Non-pigmented ciliary epithelial cell (primary cell): ENCODE results near the gene PARP11.
A peak's percentile ranks its signal among the peaks of the same experiment; 100 is the strongest.
"Not testable (repeated sequence)": the region's sequence is repeated elsewhere in the genome, so short reads cannot be mapped to it uniquely, and the experiment has no call there.

Source experiments
- DNase-seq: peaks from one replicate; pipeline ENCODE4 v3.0.0-alpha.2; 2010; ENCODE audit warnings: low read depth

Gene PARP11

DNA sequence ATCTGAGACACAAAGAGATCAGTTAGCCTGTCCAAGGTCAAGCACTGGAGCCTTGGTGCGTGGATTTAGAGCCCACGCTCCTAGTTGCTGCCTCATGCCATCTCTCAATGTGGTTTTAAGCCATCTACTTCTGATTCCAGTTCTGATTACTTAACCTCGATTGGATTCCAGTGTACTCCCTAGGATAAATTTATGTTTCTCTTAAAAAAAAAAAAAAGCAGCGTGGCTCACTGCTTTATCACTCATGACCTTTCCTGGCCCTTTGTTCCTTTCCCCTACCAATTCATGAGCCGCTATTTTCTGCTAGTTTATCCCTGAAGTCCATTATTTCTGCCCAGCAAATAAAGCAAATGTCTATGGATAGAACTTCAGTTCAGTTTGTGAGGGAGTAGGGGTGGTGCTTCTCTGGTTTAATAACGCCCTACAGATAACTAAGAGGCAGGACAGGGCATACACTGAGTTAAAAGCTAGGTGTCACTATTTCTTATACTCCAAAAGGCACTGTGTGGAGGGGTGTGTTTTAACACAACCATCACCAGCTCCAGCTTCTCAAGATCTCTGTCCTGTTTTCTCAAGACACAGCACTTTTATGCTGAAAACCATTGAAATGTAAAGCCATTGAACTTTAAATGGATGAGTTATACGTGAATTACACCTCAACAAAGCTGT lies 9.8 kb upstream of the PARP11 start:
- peak; percentile 2 for DNase-seq

DNA sequence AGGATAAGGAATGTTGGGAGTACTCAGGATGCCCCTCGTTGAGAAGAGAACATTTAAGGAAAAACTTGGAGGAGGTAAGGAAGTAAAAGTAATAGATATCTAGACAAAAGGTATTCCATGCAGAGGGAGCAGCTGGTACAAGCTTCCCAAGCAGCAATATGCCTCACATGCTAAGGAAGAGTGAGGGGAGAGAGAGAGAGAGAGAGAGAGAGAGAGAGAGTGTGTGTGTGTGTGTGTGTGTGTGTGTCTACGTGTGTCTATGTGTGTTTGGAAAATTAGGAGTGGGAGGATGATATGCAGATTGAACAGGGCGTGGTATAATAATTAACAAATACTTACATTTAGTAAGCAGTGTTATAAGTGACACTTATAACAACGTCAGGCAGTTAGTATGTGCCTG lies 9.2 kb upstream of the PARP11 start:
- DNase-seq, result no peak

DNA sequence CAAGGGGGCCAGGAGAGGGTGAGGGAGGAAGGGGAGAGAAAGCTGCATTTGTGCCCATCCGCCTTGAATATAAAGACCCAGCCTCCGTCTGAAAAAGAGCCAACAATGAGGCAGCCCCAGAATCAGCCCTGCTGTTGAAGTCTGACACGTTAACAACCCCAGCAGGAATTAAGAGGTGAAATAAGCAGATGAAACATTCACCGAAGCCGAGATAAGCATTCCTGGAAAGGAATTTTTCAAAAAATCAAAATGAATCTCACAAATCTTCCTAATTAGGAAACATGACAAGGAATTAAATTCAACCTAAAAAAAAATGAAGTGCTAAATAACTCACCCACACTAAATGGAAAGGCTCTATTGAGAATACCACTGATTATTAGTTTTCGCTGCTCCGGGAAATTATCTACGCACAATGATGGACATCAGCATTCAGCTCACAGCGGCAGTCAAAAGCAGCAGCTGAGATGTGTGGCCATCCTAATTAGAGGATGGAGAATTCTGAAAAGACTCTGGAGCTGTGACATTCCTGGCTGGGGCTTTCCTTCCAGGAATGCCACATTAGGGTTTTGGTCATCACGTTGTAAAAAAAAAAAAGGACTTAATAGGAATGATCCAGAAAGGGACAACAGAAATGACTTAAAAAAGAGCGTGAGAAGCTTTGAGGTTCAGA lies 8.2 kb upstream of the PARP11 start:
- no peak for DNase-seq

DNA sequence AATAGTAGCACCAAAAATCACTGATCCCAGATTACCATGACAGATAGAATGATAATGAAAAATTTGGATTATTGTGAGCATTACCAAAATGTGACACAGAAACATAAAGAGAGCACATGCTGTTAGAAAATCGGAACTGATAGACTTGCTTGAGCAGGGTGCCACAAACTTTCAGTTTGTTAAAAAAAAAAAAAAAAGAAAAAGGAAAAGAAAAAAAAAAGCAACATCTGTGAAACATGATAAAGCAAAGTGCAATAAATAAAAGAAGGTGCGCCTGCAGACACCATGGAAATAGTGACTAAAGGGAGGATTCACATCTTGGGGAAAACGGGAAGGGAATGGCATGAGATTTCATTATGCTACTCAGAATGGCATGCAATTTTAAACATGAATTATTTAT lies 6.6 kb upstream of the PARP11 start:
- no peak for DNase-seq

DNA sequence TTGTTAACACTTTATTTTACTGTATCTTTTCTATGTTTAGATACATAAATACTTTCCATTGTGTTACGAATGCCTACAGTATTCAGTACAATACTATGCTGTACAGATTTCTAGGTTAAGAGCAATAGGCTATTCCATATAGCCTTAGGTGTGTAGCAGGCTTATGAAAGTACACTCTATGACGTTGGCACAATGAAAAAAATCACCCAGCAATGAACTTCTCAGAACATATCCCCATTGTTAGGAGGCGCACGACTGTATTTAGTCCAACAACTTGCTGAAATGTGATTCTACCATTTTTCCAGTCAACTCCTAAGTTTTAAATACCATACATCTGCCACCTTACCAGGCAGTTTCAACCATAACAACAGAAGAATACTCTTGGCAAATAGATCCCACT lies 1.8 kb downstream of the PARP11 start:
- DNase-seq, result no peak

DNA sequence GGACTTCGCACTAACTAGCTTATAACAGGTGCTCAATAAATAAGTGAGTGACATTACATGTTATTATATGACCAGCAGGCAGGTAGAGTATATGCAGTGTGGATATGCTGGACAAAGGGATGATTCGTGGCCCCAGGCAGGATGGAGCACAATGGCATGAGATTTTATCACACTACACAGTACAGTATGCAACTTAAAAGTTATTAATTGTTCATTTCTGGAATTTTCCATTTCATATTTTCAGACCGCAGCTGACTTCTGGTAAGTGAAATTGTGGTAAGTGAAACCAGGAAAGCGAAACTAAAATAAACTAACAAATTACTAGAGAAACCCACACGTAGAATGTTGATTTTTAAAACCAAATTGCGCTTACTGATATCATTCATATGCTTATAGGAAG lies 3.3 kb downstream of the PARP11 start:
- no peak for DNase-seq

DNA sequence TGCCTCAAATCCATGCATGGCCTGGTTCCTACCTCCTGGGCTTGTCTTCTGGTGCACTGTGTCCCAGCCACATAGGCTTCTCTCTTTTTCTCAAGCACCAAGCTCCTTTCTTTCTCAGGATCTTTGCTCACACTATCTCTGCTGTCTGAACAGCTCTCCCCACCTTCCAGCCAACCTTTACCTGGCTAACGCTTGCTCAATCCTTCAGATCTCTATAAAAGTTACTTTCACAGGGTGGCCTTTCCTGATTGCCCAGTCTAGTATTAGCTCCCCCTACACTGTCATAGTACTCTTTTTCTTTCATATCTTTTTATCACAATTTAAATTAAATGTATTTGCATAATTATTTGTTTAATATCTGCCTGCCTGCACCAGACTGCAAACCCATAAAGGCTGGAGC lies 3.8 kb downstream of the PARP11 start:
- DNase-seq, result no peak

DNA sequence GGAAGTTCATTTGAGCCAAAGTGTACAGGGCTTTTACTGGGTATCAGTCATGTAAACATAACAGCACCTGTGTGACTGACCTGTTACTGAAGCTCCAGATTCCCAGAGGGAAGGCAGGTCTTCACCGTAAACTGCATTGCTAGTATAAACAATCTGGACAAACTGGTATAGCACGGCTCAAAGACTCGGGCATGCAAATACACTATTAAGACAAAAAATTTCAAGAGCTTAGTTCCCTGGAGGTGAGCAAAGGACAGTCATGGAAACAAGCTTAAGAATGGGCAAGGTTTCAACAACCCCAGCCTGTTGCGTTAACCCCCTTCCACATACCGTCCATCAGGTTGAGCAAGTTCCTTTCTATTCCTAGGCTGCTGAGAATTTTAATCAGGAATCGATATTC lies 9.4 kb downstream of the PARP11 start:
- no peak for DNase-seq

DNA sequence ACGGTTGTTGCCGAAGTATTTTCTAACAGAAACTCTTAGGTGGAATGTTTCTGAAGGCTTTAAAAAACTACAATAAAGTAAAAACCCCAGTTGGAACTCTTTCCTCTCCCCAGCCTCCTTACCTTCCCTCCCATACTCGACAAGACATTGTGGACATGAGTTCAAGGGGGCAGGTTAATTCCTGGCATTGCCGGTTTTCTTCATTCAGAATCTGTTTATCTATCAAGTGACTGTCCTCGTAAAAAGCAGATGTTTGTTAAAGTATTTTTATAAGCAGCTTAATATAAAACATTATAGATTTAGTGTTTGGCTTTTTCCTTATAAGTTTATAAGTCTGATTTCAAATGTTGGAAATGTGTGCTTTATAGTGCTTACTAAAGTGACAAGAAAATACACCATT lies 30.7 kb downstream of the PARP11 start:
- DNase-seq, result no peak

DNA sequence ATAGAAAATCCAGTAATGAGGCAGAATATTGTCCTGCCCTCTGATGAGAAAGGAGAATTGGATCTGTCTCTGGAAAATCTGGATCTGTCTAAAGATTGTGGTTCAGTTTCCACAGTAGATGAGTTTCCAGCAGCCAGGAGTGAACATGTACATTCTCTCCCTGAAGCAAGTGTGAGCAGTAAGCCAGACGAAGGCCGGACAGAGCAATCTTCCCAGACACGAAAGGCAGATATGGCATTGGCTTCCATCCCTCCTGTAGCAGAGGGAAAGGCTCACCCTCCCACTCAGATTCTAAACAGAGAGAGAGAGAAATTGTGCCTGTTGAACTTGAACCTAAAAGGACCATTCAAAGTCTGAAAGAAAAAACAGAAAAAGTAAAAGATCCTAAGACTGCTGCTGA lies 31.4 kb downstream of the PARP11 start:
- no peak for DNase-seq

DNA sequence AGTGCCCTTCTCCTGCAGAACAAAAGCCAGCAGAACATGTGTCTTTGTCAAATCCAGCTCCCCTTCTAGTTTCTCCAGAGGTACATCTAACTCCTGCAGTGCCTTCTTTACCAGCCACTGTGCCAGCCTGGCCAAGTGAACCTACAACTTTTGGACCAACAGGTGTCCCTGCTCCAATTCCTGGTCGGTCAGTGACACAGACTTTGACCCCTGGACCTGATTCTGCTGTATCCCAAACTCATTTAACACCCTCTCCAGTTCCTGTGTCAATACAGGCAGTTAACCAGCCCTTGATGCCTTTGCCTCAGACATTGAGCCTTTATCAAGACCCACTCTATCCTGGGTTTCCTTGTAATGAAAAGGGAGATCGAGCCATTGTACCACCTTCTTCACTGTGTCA lies 32.4 kb downstream of the PARP11 start:
- not testable (repeated sequence) for DNase-seq

DNA sequence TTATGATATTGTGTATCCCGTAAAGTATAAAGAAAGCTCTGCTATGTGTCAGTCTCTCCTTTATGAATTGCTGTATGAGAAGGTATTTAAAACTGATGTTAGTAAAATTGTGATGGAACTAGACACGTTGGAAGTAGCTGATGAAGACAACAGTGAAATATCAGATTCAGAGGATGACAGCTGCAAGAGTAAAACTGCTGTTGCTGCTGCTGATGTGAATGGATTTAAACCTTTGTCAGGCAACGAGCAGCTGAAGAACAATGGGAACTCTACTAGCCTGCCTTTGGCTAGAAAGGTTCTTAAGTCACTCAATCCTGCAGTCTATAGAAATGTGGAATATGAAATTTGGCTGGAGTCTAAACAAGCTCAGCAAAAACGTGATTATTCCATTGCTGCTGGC lies 33.5 kb downstream of the PARP11 start:
- not testable (repeated sequence) for DNase-seq

DNA sequence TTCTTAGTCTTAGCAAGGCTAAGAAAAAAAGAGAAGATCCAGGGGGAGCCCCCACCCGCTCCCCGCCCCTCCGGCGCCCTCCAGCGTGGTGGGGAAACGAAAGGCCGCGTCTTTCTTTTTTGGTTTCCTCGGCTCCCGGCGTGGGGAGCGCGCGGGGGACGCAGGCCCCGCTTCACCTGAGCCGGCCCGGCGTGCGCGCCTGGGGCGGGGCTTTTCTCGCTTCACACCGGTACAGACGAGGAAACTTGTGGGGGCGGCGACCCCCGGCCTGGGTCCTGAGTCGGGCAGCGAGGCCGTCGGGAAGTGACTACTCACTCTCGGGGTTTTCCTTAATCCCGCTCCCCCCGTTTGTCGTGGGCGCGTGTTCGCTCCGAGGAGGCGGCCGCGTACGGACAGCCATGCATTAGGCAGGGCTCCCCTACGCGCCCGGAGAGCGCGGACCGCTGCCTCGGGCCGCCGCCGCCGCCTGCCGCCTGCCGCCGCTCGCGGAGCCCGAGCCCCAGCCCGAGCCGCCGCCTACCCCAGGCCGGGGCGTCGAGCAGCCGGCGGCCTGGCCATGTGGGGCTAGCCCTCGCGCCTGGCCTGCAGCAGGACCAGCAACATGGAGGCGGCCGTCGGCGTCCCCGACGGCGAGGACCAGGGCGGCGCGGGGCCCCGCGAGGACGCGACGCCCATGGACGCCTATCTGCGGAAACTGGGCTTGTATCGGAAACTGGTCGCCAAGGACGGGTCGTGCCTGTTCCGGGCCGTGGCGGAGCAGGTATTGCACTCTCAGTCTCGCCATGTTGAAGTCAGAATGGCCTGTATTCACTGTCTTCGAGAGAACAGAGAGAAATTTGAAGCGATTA lies 34.3 kb downstream of the PARP11 start:
- DNase-seq, result not testable (repeated sequence)

DNA sequence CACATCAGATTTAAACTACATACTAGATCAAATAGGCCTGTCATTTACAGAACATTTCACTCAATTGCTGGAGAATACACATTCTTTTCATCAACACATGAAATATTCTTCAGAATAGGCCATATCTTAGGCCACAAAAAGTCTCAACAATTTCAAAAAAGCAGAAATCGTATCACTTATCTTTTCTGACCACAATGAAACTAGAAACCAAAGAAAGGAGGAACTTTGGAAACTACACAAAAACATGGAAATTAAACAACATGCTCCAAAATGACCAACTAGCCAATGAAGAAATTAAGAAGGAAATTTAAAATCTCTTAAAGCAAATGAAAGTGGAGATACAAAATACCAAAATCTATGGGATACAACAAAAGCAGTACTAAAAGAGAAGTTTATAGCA lies 35.1 kb downstream of the PARP11 start:
- DNase-seq, result no peak

DNA sequence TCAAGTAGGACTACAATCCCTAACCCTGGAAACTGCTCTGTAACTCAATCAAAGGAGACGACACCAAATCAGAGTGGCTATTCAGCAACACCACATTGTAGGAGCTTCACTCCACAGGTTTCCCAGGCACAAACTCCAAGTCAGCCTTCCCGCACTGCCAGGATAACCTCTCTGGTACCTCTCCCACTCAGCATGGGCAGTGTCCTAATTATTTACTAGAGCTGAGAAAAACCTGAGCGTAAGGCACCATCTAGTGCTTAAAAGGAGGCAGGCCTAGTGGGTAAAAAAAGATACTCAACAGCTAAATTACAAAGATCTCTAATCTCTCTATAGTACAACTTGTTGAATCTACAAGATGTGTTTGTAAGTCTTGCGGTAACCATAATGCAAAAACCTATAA lies 36.1 kb downstream of the PARP11 start:
- no peak for DNase-seq

DNA sequence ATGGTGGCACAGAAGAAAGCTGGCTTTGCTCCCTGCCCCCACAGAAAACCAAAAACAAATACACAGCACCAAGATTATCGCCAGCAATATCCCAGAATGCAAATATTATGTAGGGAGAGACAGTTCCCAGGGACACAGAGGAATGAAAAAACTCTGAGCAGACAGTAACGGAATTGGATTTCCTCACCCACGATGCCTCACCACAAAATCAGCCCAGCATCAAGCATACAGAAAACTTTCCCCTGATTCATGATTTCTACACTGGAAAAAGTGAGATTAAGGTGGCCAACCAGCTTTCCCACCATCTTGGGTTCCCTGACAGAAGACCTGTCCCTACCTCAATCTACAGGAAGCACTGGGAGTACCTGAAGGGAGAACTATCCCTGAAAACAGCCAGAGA lies 36.6 kb downstream of the PARP11 start:
- no peak for DNase-seq

DNA sequence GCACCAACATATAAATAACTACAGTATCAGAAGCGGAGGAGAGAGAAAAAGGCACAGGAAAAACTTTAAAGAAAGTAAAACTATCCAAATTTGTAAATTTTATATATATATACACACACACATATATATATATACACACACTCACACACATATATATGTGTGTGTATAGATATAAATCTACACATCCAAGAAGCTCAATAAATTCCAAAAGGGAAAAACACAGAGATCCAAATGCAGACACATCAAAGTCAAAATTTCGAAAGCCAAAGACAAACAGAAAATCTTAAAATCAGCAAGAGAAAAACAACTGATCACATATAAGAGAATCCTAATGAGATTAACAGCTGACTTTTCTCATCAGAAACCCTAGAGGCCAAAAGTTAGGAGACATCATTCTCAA lies 37.3 kb downstream of the PARP11 start:
- no peak for DNase-seq

DNA sequence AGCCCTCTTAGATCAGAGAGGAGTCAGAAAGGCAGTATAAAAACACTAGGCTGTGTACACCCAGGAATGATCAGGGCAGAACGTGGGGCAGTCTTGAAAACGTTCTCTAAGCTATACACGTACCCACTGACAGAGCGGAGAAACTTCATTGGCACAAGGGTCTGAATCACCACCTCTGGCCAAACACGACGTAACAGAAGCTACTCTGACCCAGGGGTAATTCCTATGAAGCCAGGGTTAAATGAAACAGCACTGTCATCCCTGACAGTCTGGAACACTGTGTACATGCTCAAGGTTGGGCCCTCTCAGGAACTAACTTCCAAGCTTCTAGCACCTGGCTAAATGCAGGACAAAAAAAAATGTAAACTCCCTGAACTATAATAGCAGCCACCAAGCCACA lies 38.4 kb downstream of the PARP11 start:
- DNase-seq, result no peak

DNA sequence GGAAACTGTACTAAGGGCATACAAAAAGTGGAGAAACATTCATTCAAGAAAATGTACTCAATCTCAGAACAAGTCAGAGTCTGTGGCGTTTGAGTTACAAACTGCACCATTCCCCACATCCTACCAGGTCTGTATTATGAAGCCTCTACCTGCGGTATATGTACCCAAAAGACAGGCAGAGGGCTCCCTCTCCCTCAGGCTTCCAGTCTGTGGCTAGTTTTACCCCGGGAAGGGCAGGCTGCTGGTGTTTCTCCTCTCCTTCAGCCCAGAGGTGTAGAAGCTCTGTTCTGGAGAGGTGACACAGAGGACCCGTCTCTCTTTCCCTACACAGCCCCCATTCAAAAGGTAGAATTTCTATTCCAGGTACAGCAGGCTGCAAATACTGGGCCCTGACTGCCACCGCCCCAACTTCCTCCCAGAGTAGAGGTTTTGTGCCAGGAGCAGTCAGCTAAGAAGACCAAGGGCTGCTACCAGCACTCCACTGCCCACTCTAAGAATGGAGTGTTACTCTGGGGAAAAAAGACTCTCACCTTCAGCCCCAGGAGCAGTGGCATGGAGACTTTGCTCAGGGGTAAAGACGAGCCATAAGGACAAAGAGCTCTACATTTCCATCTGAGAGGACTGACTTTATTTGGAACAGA lies 39.4 kb downstream of the PARP11 start:
- no peak for DNase-seq

DNA sequence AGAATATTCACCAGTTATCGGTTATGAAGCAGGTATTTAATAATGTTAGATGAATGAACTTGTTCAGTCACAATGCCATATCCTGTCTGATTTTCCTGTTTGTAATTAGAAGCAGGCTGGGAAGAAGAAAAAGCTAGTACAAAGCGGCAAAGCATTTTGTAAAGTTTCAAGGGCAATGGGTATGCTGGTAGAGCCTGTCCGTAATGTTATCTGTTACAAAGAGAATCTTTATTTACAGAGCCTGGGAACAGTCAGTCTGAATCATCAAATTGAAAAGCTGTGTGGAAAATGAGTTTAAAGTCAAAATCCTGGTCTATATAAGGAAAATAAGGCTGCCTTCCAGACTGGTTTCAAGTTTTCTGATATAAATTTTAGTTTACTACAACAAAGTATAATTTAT lies 40.5 kb downstream of the PARP11 start:
- DNase-seq, result no peak

DNA sequence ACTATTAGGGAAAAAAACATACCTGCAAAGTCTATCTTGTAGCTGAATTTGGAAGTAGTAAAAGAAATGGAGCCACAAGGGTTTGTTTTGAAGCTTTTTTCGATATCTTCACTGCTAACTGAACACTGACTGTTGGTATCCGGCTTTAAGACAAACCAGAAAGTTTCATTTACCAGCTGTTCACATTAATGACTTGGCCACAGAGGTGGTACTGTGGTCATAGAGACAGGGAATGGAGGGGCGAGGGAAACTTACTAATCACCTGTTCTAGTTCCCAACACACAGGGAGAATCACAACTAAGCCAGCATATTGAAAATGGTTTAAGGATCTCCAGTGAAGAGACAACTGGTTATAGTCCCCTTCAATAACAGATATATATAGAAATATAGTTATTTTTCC lies 44.3 kb downstream of the PARP11 start:
- no peak for DNase-seq

DNA sequence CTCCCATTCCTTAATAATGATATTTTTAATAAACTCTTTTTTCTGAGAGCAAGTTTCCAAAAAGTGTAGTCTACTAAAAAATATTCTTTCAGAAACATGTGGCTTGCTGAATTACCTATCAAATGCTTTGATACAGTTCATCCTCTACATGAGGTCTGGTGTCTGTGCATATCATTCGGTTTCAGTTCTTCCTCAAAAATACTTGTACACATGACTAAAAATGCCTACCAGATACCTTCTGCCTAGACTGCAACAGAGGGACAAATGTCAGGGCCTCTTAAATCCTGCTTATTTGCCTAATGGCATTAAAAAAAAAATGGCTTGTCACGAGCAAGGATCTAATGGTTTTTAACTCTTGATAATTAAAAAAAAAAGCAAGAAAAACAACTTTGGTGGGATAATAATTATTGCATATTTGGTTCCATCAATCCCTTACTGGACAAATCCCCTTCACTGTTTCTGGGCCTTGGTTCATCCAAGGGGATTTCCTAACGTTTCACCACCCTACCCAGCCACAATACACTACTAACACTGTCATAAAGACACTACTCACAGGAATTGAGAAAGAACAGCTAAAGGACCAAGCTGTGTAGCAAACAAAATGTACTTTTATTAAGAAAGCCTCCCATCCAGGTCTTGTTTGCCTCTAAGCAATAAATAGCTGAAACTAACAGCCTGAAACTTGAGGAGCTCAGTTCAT lies 45.7 kb downstream of the PARP11 start:
- no peak for DNase-seq
